ENCODE measurements around the gene ZNF829. TPM values are rescaled to one million over a fixed set of nuclear protein-coding genes. Genes with fewer than 3 reads are reported as not detected.

ZNF829 gene
- total RNA-seq, 1 donor from 2014 or later, result 4.5 TPM

DNA sequence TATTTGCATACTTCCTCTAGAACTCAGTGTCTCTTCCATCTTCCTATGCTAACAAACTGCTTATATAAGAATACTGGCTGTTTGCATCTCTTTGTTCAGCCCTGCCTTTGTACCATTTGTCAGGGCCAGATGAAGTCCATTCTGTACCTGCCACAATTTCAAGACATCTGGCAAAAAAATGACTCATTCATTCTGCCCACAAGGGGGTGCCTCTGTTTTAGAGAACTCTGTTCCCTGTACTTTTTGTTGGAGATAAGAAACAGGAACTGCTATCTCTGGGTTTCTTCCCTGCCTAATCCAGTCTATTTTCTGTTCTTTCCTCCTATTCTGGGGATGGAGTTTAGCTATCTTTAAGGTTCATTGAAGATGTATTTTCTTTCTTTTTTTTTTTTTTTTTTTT is 23.1 kb upstream of the ZNF829 start:
- TF ChIP-seq CTCF (IDR thresholded peaks at IDR 0.05; ENCODE audit: partially characterized antibody, unreplicated experiment), result no peak
- no peaks in the 10 kb centered on the region for H3K4me1 Mint-ChIP-seq (ENCODE audit: low read depth, unreplicated experiment)
- H3K9me3 Mint-ChIP-seq (ENCODE audit: unreplicated experiment), result peaks cover 2% of the 10 kb centered on the region
- no peaks in the 10 kb centered on the region for H3K27me3 Mint-ChIP-seq (ENCODE audit: unreplicated experiment)
- H3K27ac Mint-ChIP-seq (ENCODE audit: unreplicated experiment), result no peak overlapping the region
- no peak overlapping the region for H3K4me3 Mint-ChIP-seq (ENCODE audit: unreplicated experiment)
- peaks cover 25% of the 10 kb centered on the region for H3K36me3 Mint-ChIP-seq (ENCODE audit: unreplicated experiment)
- no peak for DNase-seq

- H3K27me3 Mint-ChIP-seq (ENCODE audit: unreplicated experiment), result no peaks in the 10 kb centered on the region
- no peaks in the 10 kb centered on the region for H3K36me3 Mint-ChIP-seq (ENCODE audit: unreplicated experiment)
Measured at GRCh38 chr19:36931684-36932083, 15.6 kb upstream of the ZNF829 start.

GRCh38 chr19:36918090-36918489 is 2.0 kb upstream of the ZNF829 start:
- TF ChIP-seq CTCF (IDR thresholded peaks at IDR 0.05; ENCODE audit: partially characterized antibody, unreplicated experiment), result no peak
- peaks cover 6% of the 10 kb centered on the region for H3K9me3 Mint-ChIP-seq (ENCODE audit: unreplicated experiment)
- H3K27me3 Mint-ChIP-seq (ENCODE audit: unreplicated experiment), result peaks cover 4% of the 10 kb centered on the region
- peaks cover 22% of the 10 kb centered on the region for H3K36me3 Mint-ChIP-seq (ENCODE audit: unreplicated experiment)
- H3K27ac Mint-ChIP-seq (ENCODE audit: unreplicated experiment), result no peak overlapping the region
- peaks cover 4% of the 10 kb centered on the region for H3K4me1 Mint-ChIP-seq (ENCODE audit: low read depth, unreplicated experiment)
- H3K4me3 Mint-ChIP-seq (ENCODE audit: unreplicated experiment), result no peak overlapping the region
- DNase-seq, result no peak

More at GRCh38 chr19:36931684-36932083, 15.6 kb upstream of the ZNF829 start:
- no peak for TF ChIP-seq CTCF (IDR thresholded peaks at IDR 0.05; ENCODE audit: partially characterized antibody, unreplicated experiment)
- Mint-ChIP-seq H3K9me3 (ENCODE audit: unreplicated experiment) (peaks cover 3% of the 10 kb centered on the region), H3K27ac (ENCODE audit: unreplicated experiment) (no peak overlapping the region), H3K4me1 (ENCODE audit: low read depth, unreplicated experiment) (no peaks in the 10 kb centered on the region), H3K4me3 (ENCODE audit: unreplicated experiment) (no peak overlapping the region)
- no peak for DNase-seq

DNA sequence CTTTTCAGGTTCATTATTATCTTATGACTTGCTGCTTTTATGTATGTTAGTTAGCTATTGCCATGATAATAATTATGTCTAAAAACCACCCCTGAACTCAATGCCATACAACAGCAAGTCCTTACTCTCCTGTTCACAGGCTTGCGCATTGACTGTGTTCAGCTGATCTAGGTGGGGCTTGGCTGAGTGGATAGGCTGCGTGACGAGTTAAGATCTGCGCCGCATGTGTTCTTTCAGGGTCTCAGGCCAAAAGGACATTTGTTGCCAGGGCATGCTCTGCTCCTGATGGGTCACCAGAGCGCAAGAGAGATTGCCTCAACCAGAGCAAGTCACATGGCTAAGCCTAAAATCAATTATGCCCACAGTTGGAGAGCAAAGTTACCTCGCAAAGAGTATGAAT is 900 bp upstream of the ZNF829 start:
- Mint-ChIP-seq H3K27ac (ENCODE audit: unreplicated experiment) (peak overlapping the region; percentile 87), H3K36me3 (ENCODE audit: unreplicated experiment) (peaks cover 16% of the 10 kb centered on the region), H3K4me1 (ENCODE audit: low read depth, unreplicated experiment) (peaks cover 4% of the 10 kb centered on the region), H3K4me3 (ENCODE audit: unreplicated experiment) (peak overlapping the region; percentile 95), H3K9me3 (ENCODE audit: unreplicated experiment) (peaks cover 6% of the 10 kb centered on the region), H3K27me3 (ENCODE audit: unreplicated experiment) (peaks cover 2% of the 10 kb centered on the region)
- DNase-seq, result peak; percentile 17
- no peak for TF ChIP-seq CTCF (IDR thresholded peaks at IDR 0.05; ENCODE audit: partially characterized antibody, unreplicated experiment)

DNA sequence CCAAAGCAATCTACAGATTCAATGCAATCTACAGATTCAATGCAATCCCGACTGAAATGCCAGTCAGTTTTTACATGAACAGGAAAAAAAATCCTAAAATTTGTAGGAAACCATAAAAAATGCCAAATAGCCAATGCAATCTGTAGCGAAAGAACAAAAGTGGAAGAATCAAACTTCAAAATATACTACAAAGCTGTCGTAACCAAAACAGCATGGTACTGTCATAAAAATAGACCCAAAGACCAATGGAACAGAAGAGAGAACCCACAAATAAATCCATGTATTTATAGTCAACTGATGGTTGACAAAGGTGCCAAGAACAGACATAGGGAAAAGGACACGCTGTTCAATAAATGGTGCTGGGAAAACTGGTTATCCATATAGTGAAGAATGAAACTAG is 17.7 kb downstream of the ZNF829 start:
- no peak for TF ChIP-seq CTCF (IDR thresholded peaks at IDR 0.05; ENCODE audit: partially characterized antibody, unreplicated experiment)
- H3K27ac Mint-ChIP-seq (ENCODE audit: unreplicated experiment), result no peak overlapping the region
- DNase-seq, result no peak
- H3K4me3 Mint-ChIP-seq (ENCODE audit: unreplicated experiment), result no peak overlapping the region
- peaks cover 67% of the 10 kb centered on the region for H3K36me3 Mint-ChIP-seq (ENCODE audit: unreplicated experiment)
- no peaks in the 10 kb centered on the region for H3K4me1 Mint-ChIP-seq (ENCODE audit: low read depth, unreplicated experiment)
- H3K9me3 Mint-ChIP-seq (ENCODE audit: unreplicated experiment), result peaks cover 42% of the 10 kb centered on the region
- H3K27me3 Mint-ChIP-seq (ENCODE audit: unreplicated experiment), result peaks cover 4% of the 10 kb centered on the region

Measured in glutamatergic neuron (in vitro differentiated cells).